Suppressor macrophage treated with lipopolysaccharide for 4 hours (primary cell): ENCODE results near the gene MTMR3.
A peak's percentile ranks its signal among the peaks of the same experiment; 100 is the strongest.
"Not testable (repeated sequence)": the region's sequence is repeated elsewhere in the genome, so short reads cannot be mapped to it uniquely, and the experiment has no call there.

ENCODE experiments used
- DNase-seq: peaks from one replicate; pipeline ENCODE4 v3.0.0-alpha.2; 2020

The MTMR3 gene

GRCh38 chr22:29972121-29972520 is 89.1 kb downstream of the MTMR3 start:
- DNase-seq, result no peak

- DNase-seq, result no peak
Observed at GRCh38 chr22:29973269-29973668, 90.3 kb downstream of the MTMR3 start.

DNA sequence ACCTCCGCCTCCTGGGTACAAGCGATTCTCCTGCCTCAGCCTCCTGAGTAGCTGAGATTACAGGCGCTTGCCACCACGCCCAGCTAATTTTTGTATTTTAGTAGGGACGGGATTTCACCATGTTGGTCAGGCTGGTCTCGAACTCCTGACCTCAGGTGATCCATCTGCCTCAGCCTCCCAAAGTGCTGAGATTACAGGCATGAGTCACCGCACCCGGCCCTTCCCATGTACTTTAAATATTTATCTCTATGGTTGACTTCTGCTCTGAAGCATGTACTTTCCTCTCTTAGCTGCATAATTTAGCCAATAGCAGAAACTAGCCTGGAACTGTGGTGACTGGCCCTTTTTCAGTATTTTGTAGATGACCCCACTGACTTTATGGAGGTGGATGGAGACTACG is 90.7 kb downstream of the MTMR3 start:
- DNase-seq, result not testable (repeated sequence)

GRCh38 chr22:29975494-29975893 is 92.5 kb downstream of the MTMR3 start:
- DNase-seq, result no peak

- no peak for DNase-seq
Observed at GRCh38 chr22:29977107-29977506, 94.1 kb downstream of the MTMR3 start.

- no peak for DNase-seq
Observed at GRCh38 chr22:29979777-29980321, 96.9 kb downstream of the MTMR3 start.

- no peak for DNase-seq
Observed at GRCh38 chr22:29983296-29983917, 100.4 kb downstream of the MTMR3 start.

- no peak for DNase-seq
Observed at GRCh38 chr22:29985912-29986311, 102.9 kb downstream of the MTMR3 start.

- peak; percentile 65 for DNase-seq
Observed at GRCh38 chr22:29987137-29987536, 104.2 kb downstream of the MTMR3 start.

DNA sequence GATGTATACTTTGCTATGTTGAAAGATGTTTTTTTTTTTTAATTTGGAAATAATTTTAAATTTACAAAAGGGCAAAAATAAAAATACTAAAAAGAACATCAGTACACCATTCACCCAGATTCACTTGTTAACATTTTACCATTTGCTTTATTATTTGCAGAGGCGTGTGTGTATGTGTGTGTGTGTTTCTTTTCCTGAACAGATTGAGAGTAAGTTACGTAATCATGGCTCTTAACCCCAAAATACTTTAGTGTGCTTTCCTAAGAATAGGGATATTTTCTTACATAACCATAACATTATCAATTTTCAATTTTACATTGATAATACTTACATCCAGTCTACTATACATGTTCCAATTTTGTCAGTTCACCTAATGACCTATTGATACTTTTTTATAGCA is 105.7 kb downstream of the MTMR3 start:
- DNase-seq, result no peak

- no peak for DNase-seq
Observed at GRCh38 chr22:29989446-29989845, 106.5 kb downstream of the MTMR3 start.

DNA sequence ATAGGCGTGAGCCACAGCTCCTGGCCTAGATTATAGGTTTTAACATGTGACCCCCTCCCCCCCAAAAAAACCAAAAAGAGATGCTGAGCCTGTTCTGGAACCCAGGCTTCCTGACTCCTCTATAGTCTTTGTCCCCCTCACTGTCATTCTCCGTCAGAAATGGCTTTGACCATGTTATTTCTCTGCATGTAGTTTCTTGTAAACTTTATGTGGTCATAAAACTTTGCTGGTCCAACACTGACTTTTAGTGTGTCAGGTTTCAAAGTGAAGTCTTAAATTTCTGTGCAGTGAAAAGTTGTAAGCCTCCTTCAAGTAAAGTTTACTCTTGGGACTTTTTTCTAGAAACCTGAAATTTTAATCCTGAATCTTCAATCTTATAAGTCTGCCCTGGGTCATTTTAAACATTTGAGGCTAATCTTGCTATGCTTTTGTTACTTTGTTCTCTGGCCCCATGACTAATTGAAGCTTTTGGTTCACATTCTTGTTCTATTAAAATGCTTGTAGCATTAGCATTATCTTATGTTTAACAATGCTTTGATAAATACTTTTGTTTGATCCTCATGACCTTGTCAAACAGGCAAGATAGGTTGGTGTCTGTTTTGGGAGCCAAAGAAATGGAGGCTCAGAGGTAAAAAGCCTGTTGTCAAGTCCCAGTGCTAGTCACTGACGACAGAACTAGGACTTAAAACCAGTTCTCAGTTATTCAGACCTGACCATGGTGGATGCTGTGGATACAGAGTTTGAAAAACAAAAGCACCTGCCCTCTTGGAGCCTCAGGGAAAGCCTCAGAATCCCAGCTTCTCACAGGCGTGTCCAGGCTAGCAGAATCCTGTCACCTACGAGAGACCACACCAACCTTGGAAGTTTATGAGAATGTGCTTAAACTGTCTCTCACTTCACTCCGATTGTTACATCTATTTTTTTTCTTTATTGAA is 109.6 kb downstream of the MTMR3 start:
- DNase-seq, result no peak

DNA sequence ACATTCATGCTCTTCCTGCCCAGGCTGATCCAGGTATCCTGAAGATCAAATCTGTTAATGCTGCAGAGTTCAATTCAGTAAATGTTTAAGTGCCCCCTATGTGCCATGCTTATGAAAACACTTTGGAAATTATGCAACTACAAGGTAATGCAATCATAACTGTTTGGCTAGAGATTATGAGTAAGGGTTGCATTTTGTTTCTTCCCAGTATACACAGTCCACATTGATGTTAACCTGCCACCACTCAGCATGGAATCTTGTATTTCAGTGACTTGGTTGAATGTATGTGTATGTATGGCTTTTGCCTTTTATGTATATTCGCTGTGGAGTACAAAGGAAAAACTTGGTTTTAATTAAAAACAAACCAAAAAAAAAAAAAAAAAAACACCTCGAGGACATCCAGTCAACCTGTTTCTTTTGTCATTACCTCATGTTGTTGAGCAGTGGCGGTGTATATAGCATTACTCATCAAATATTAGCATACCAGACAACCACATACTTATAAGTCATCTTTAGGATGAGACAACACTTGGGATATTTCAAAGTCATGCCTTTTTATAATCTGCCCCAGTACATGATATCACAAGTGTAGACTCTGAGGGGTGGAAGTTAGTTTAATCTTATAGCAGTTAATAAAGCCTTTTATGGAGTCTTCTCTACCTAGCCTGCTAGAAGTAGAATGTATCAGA is 111.2 kb downstream of the MTMR3 start:
- peak; percentile 16 for DNase-seq

- DNase-seq, result no peak
Observed at GRCh38 chr22:29994943-29995342, 112.0 kb downstream of the MTMR3 start.

DNA sequence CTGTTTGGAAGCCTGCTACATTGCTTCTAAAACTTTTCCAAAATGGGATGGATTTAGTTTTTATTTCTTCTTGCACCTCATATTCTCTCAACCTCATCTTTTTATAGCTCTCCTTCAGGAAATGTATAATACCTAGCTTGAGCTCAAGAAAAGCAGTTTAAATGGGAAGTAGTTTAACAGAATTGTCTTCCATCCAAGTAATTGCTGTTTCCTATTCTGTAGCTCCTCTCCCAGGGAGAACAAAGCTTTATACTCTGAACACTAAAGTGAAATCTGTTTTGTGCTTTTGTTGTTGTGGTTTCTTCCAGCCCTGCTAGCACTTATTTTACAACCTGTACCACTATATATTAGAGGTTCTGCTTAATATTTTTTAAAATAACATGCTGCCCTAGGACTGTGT is 114.1 kb downstream of the MTMR3 start:
- no peak for DNase-seq

GRCh38 chr22:29997516-29997915 is 114.5 kb downstream of the MTMR3 start:
- no peak for DNase-seq

DNA sequence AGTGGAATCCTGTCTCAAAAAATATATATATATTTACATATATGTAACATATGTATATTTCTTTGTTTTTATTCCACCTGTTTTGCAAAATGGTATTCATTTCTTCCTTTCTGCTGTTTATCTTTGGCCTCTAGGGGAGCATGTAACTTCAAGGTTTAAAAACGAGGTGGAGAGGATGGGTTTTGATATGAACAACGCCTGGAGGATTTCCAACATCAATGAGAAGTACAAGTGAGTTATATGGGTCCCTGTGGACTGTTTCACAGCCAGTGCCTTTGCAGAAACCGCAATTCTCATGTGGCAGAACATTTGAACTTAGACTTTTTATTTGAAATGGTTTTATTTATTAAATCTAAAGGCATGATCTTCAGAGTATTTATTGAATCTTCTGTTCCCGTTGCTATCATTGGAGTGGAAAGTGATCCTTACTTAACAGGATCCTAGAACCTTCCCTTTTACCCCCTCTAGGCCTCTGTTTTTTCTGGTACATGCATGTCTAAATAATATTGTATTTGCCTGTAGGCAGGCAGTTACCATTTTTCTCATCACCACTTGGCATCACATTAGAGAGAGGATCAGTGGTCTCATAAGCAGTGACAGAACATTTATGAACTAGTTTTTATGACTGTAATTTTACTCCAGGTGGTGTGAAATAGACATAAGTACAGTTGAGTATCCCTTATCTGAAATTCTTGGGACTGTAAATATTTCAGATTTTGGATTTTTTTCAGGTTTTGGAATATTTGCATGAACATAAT is 115.8 kb downstream of the MTMR3 start:
- DNase-seq, result no peak

GRCh38 chr22:30000566-30000965 is 117.6 kb downstream of the MTMR3 start:
- no peak for DNase-seq

GRCh38 chr22:30001459-30001858 is 118.5 kb downstream of the MTMR3 start:
- no peak for DNase-seq

- no peak for DNase-seq
Observed at GRCh38 chr22:30002861-30003486, 120.0 kb downstream of the MTMR3 start.

DNA sequence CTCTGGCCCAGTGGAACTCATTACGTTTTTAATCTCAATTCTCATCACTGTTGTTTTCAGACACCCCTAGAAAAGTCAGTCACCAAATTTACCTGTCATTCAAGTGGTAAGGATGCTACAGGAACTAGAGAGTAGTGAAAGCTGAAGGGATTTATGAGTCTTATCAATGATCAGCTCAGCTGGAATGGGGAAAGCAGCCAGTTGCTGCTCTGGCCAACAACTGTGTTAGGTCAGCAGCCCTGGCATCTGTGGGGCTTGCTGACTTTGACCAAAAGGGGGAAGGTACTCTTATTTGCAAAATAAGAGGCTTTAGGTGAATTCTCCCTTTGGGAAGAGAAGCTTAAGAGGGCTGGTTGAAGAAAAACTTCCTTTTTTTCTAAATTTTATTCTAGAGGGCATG is 121.1 kb downstream of the MTMR3 start:
- DNase-seq, result no peak

DNA sequence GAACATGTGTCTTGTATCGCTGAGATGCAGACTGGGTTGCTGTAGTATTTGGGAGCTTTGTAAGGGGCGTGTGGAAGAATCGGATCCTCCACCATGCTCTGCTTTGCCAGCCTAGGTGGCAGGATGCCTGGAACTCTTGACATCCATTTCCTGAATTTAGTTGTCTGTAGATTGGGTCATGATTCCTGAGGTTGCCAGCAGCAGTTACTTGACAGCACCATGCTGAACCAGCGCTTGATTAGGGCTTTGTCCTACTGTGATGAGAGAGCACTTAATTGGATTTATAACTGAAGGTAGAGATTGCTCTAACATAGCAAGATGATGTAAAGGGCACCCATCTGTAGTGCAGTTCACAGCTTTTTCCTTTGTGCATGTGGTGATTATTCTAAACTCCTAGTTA is 121.7 kb downstream of the MTMR3 start:
- no peak for DNase-seq
